Measurements from ENCODE around the gene CAPN12. TPM values are rescaled to one million over a fixed set of nuclear protein-coding genes. Genes with fewer than 3 reads are reported as not detected.

Gene CAPN12
- total RNA-seq, 2 experiments from 2014 or later: 1.2 to 2.6 TPM

GRCh38 chr19:38733493-38734175, 10.6 kb downstream of the CAPN12 start:
- no peaks in the 10 kb centered on the region for H4K20me1 ChIP-seq (ENCODE audit: insufficient read depth, low read length)
- no TSS peak for BruUV-seq (replicated peaks)
- H3K9me2 ChIP-seq (ENCODE audit: insufficient read depth, low read length): no peaks in the 10 kb centered on the region
- ChIA-PET CTCF (ENCODE audit: unreplicated experiment) (no interaction called here), POLR2A (interaction anchor here (0.6 kb wide), 1 partner anchor 167 kb away, joined by 3 read pairs; no protein-coding TSS in a partner anchor)
- peak overlapping the region; percentile 16; the same call in 1 of the 2 replicates for H2AFZ ChIP-seq (ENCODE audit: low read length)
- peak; percentile 10 for DNase-seq (ENCODE audit: low spot score)
- H3K9me3 ChIP-seq (ENCODE audit: low read length): no peaks in the 10 kb centered on the region
- no peak overlapping the region for H3K4me3 ChIP-seq (ENCODE audit: low read depth, low read length, poor library complexity, severe bottlenecking)
- H3K4me1 ChIP-seq (ENCODE audit: insufficient read depth, low read length, poor library complexity, severe bottlenecking): peaks cover 20% of the 10 kb centered on the region
- H3K27ac ChIP-seq (ENCODE audit: low read depth, low read length, poor library complexity, severe bottlenecking): peak overlapping the region; percentile 42
- TF ChIP-seq CTCF (conservative IDR thresholded peaks at IDR 0.05; ENCODE audit: low read length): no peak
- no peak for TF ChIP-seq EZH2phosphoT487 (IDR thresholded peaks at IDR 0.05; ENCODE audit: borderline replicate concordance, low read depth, low read length)
- H3K36me3 ChIP-seq (ENCODE audit: insufficient read depth, low read length): peaks cover 15% of the 10 kb centered on the region; the same call in 1 of the 2 replicates
- no peaks in the 10 kb centered on the region for H3K79me2 ChIP-seq (ENCODE audit: insufficient read depth, low read depth, low read length)
- peak overlapping the region; percentile 54 for H3K4me2 ChIP-seq (ENCODE audit: low read length)
- intact Hi-C loops (cut with micrococcal nuclease; ENCODE audit: unreplicated experiment): loop anchor here (1.0 kb wide), 1 partner anchor 197 kb away; the partner anchor contains the start of genes MRPS12 and SARS2

- TF ChIP-seq EZH2phosphoT487 (IDR thresholded peaks at IDR 0.05; ENCODE audit: borderline replicate concordance, low read depth, low read length): no peak
- no peak for TF ChIP-seq CTCF (conservative IDR thresholded peaks at IDR 0.05; ENCODE audit: low read length)
- H3K79me2 ChIP-seq (ENCODE audit: insufficient read depth, low read depth, low read length): no peaks in the 10 kb centered on the region
- peaks cover 15% of the 10 kb centered on the region; the same call in 1 of the 2 replicates for H3K36me3 ChIP-seq (ENCODE audit: insufficient read depth, low read length)
- no peaks in the 10 kb centered on the region for H3K9me2 ChIP-seq (ENCODE audit: insufficient read depth, low read length)
- no peak overlapping the region for H3K4me2 ChIP-seq (ENCODE audit: low read length)
- ChIA-PET POLR2A (interaction anchor here (0.6 kb wide), 1 partner anchor 168 kb away, joined by 3 read pairs; no protein-coding TSS in a partner anchor), CTCF (ENCODE audit: unreplicated experiment) (no interaction called here)
- no peak overlapping the region for H3K27ac ChIP-seq (ENCODE audit: low read depth, low read length, poor library complexity, severe bottlenecking)
- H4K20me1 ChIP-seq (ENCODE audit: insufficient read depth, low read length): no peaks in the 10 kb centered on the region
- no peak overlapping the region for H2AFZ ChIP-seq (ENCODE audit: low read length)
- no peak overlapping the region for H3K4me3 ChIP-seq (ENCODE audit: low read depth, low read length, poor library complexity, severe bottlenecking)
- H3K9me3 ChIP-seq (ENCODE audit: low read length): no peaks in the 10 kb centered on the region
- BruUV-seq (replicated peaks): no TSS peak
- peaks cover 20% of the 10 kb centered on the region for H3K4me1 ChIP-seq (ENCODE audit: insufficient read depth, low read length, poor library complexity, severe bottlenecking)
- no peak for DNase-seq (ENCODE audit: low spot score)
- intact Hi-C loops (cut with micrococcal nuclease; ENCODE audit: unreplicated experiment): no loop called here
Observed at GRCh38 chr19:38733241-38733492, 11.1 kb downstream of the CAPN12 start.

GRCh38 chr19:38731654-38732301, 12.5 kb downstream of the CAPN12 start:
- no peaks in the 10 kb centered on the region for H4K20me1 ChIP-seq (ENCODE audit: insufficient read depth, low read length)
- no peak overlapping the region for H3K4me3 ChIP-seq (ENCODE audit: low read depth, low read length, poor library complexity, severe bottlenecking)
- no peak overlapping the region for H2AFZ ChIP-seq (ENCODE audit: low read length)
- no peak overlapping the region for H3K27ac ChIP-seq (ENCODE audit: low read depth, low read length, poor library complexity, severe bottlenecking)
- peaks cover 20% of the 10 kb centered on the region for H3K4me1 ChIP-seq (ENCODE audit: insufficient read depth, low read length, poor library complexity, severe bottlenecking)
- ChIA-PET POLR2A (no interaction called here), CTCF (ENCODE audit: unreplicated experiment) (no interaction called here)
- TF ChIP-seq CTCF (conservative IDR thresholded peaks at IDR 0.05; ENCODE audit: low read length): no peak
- no peak for TF ChIP-seq EZH2phosphoT487 (IDR thresholded peaks at IDR 0.05; ENCODE audit: borderline replicate concordance, low read depth, low read length)
- intact Hi-C loops (cut with micrococcal nuclease; ENCODE audit: unreplicated experiment): no loop called here
- no TSS peak for BruUV-seq (replicated peaks)
- H3K9me3 ChIP-seq (ENCODE audit: low read length): no peaks in the 10 kb centered on the region
- no peaks in the 10 kb centered on the region for H3K9me2 ChIP-seq (ENCODE audit: insufficient read depth, low read length)
- no peak for DNase-seq (ENCODE audit: low spot score)
- H3K79me2 ChIP-seq (ENCODE audit: insufficient read depth, low read depth, low read length): no peaks in the 10 kb centered on the region
- no peak overlapping the region for H3K4me2 ChIP-seq (ENCODE audit: low read length)
- H3K36me3 ChIP-seq (ENCODE audit: insufficient read depth, low read length): peaks cover 15% of the 10 kb centered on the region; the same call in 1 of the 2 replicates
